Caco-2 (cell line): ENCODE data around the gene COL9A3. TPM values are rescaled to one million over a fixed set of nuclear protein-coding genes. Genes with fewer than 3 reads are reported as not detected.

Experiments
- BruUV-seq: library from RNA; stranded (reverse); fragments of 400-500 nt; replicated peaks from 2 replicates; lab custom pipeline; 2021; lab: Mats Ljungman, UMichigan
- CTCF ChIA-PET: fragments of 300-600 bp; sonication (Branson Sonifier 250); formaldehyde crosslinking; loops from one replicate; lab custom pipeline; 2022; ENCODE audit warnings: antibody characterized with exemption; lab: Charles Lee
- POLR2A ChIA-PET: fragments of 300-600 bp; sonication (Branson Sonifier 250); formaldehyde crosslinking; loops from one replicate; lab custom pipeline; 2022; ENCODE audit warnings: antibody characterized with exemption; lab: Charles Lee
- DNase-seq, 2 experiments: peaks; one replicate each; pipeline versions ENCODE4 v3.0.0 to v3.0.0-alpha.2; 2020 to 2022
- H3K27me3 ChIP-seq: replicated peaks from 2 replicates; pipeline ENCODE4 v1.6.0; 2011; ENCODE audit warnings: low read length; ENCODE audit not compliant: control insufficient read depth, insufficient read depth
- H3K36me3 ChIP-seq: 2 replicates; pipeline ENCODE4 v1.5.1; 2011; ENCODE audit warnings: low read length; ENCODE audit not compliant: control insufficient read depth, insufficient read depth
- H3K4me1 ChIP-seq: fragments of 250-450 bp; sonication (Bioruptor Pico); 2 replicates; pipeline ENCODE4 v1.5.1; 2020; ENCODE audit warnings: mild to moderate bottlenecking
- H3K4me3 ChIP-seq: 2 replicates; pipeline ENCODE4 v1.5.1; 2011; ENCODE audit warnings: low read depth, mild to moderate bottlenecking, control low read depth, low read length
- H3K9me3 ChIP-seq: fragments of 250-450 bp; sonication (Bioruptor Pico); 2 replicates; pipeline ENCODE4 v1.5.1; 2020; ENCODE audit warnings: mild to moderate bottlenecking, moderate library complexity
- H3K27ac Mint-ChIP-seq: one replicate; pipeline ENCODE4 v1.8.0; 2022; ENCODE audit warnings: mixed read lengths; ENCODE audit not compliant: unreplicated experiment
- H3K27me3 Mint-ChIP-seq: one replicate; pipeline ENCODE4 v1.8.0; 2022; ENCODE audit warnings: mixed read lengths; ENCODE audit not compliant: insufficient read depth, unreplicated experiment
- H3K36me3 Mint-ChIP-seq: one replicate; pipeline ENCODE4 v1.8.0; 2022; ENCODE audit warnings: mild to moderate bottlenecking, mixed read lengths; ENCODE audit not compliant: insufficient read depth, unreplicated experiment
- H3K4me1 Mint-ChIP-seq: one replicate; pipeline ENCODE4 v1.8.0; 2022; ENCODE audit warnings: low read depth, mixed read lengths; ENCODE audit not compliant: unreplicated experiment
- H3K4me3 Mint-ChIP-seq: one replicate; pipeline ENCODE4 v1.8.0; 2022; ENCODE audit warnings: mild to moderate bottlenecking, moderate library complexity, mixed read lengths; ENCODE audit not compliant: unreplicated experiment
- H3K9me3 Mint-ChIP-seq: one replicate; pipeline ENCODE4 v1.8.0; 2022; ENCODE audit warnings: mixed read lengths; ENCODE audit not compliant: unreplicated experiment
- intact Hi-C: fragments of 100-400 bp; cut with micrococcal nuclease; formaldehyde crosslinking; loops from one replicate; pipeline ENCODE4 v1.10.0; 2022; ENCODE audit not compliant: unreplicated experiment
- total RNA-seq: library from RNA; stranded (reverse); gene quantifications from 2 replicates; pipeline ENCODE4 v1.2.3, GENCODE V29; 2022
- TF ChIP-seq, protein P1 (sequence below), 2 experiments: fragments of 200-600 bp in 1 of 2; IDR thresholded peaks; 1 replicate in 1 of 2; 2 replicates in 1 of 2; pipeline versions ENCODE4 v1.5.1 to v1.8.0; 2011 to 2022; ENCODE audit warnings: antibody characterized with exemption in 1 of 2, control low read depth in 1 of 2, inconsistent platforms in 1 of 2, low read depth in 1 of 2, low read length in 1 of 2, mild to moderate bottlenecking in 1 of 2, moderate library complexity in 1 of 2; ENCODE audit not compliant: insufficient read depth in 1 of 2, severe bottlenecking in 1 of 2, unreplicated experiment in 1 of 2

COL9A3 gene
- total RNA-seq, 1 experiment from 2014 or later, result 6.4 TPM

DNA sequence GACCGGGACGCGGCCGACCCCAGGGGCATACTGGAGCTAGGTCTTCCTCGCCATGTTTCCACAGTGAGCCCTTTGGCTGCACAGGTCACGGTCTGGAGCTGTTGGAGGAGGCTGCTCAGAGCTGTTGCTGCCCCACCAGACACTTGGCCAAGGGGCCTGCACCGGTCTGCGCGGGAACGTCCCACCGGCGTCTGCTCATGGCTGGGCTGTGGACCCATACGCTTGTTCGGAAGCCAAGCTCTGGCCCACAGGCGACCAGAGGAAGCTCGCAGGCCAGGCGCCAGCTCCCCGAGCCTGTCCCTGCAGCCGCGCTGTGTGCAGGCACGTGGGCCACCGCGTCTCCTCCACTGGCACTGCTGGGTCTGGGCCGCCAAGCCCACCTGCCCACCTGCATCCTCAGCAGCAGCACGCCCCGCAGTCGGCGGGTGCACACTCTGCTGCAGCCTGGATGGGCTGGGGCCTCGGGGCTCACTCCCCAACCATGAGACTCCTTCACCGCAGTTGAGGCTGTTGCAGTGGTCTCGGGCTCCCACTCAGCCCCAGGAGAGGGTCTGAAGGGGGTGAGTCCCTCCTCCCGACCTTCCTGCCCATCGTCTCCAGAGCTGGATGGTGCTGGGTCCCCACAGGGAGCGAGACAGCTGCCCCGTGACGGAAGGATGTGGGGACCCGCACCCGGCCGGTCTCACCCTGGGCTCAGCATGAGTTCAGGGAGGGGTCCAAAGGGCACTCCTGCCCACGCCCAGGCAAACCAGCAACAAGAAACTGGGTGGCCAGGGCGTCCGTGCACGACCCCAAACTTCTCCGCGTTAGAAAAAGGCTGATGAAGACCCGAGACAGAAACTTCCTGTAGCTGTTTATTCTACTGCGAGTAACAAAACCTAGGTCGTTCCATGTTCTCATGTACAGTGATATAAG is 60.3 kb downstream of the COL9A3 start:
- H3K27me3 Mint-ChIP-seq, result no peaks in the 10 kb centered on the region
- H3K36me3 ChIP-seq, result 0 out of 2 replicates have a peak, but pooled peaks cover 5% of the 10 kb centered on the region
- no peaks in the 10 kb centered on the region for H3K9me3 Mint-ChIP-seq
- no peaks in the 10 kb centered on the region for H3K27me3 ChIP-seq
- H3K4me3 Mint-ChIP-seq, result no peak overlapping the region
- H3K4me1 Mint-ChIP-seq, result peaks cover 21% of the 10 kb centered on the region
- ChIA-PET POLR2A (interaction anchor here (0.6 to 1.3 kb wide), 2 partner anchors 10 to 12 kb away, joined by 3 read pairs; no protein-coding TSS in a partner anchor), CTCF (interaction anchor here (1.0 to 1.2 kb wide), 2 partner anchors 15 to 30 kb away, joined by 3 to 5 read pairs; partner anchors contain the start of gene TCFL5)
- peak overlapping the region; percentile 38 for H3K27ac Mint-ChIP-seq
- TF ChIP-seq, protein P1, sequence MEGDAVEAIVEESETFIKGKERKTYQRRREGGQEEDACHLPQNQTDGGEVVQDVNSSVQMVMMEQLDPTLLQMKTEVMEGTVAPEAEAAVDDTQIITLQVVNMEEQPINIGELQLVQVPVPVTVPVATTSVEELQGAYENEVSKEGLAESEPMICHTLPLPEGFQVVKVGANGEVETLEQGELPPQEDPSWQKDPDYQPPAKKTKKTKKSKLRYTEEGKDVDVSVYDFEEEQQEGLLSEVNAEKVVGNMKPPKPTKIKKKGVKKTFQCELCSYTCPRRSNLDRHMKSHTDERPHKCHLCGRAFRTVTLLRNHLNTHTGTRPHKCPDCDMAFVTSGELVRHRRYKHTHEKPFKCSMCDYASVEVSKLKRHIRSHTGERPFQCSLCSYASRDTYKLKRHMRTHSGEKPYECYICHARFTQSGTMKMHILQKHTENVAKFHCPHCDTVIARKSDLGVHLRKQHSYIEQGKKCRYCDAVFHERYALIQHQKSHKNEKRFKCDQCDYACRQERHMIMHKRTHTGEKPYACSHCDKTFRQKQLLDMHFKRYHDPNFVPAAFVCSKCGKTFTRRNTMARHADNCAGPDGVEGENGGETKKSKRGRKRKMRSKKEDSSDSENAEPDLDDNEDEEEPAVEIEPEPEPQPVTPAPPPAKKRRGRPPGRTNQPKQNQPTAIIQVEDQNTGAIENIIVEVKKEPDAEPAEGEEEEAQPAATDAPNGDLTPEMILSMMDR (IDR thresholded peaks at IDR 0.05; ENCODE audit: insufficient read depth in 1 of 2, low read depth in 1 of 2, low read length in 1 of 2, severe bottlenecking in 1 of 2, unreplicated experiment in 1 of 2), result no peak
- peaks cover 9% of the 10 kb centered on the region for H3K4me1 ChIP-seq
- H3K36me3 Mint-ChIP-seq, result peaks cover 49% of the 10 kb centered on the region
- H3K4me3 ChIP-seq, result no peak overlapping the region
- intact Hi-C loops, result no loop called here
- no peaks in the 10 kb centered on the region for H3K9me3 ChIP-seq
- no TSS peak for BruUV-seq
- no peak for DNase-seq

- no peak for DNase-seq
- Histone ChIP-seq H3K36me3 (0 out of 2 replicates have a peak, but pooled peaks cover 5% of the 10 kb centered on the region), H3K27me3 (no peaks in the 10 kb centered on the region), H3K9me3 (no peaks in the 10 kb centered on the region), H3K4me1 (peaks cover 9% of the 10 kb centered on the region), H3K4me3 (no peak overlapping the region)
- no peak overlapping the region for H3K4me3 Mint-ChIP-seq
- H3K27me3 Mint-ChIP-seq, result no peaks in the 10 kb centered on the region
- POLR2A ChIA-PET, result interaction anchor here (1.3 kb wide), 1 partner anchor 11 kb away, joined by 3 read pairs; no protein-coding TSS in a partner anchor
- TSS peak; percentile 14 for BruUV-seq
- intact Hi-C loops, result no loop called here
- CTCF ChIA-PET, result interaction anchor here (0.6 to 0.7 kb wide), 2 partner anchors 41 to 492 kb away, joined by 3 to 8 read pairs; no protein-coding TSS in a partner anchor
- peaks cover 21% of the 10 kb centered on the region for H3K4me1 Mint-ChIP-seq
- H3K27ac Mint-ChIP-seq, result no peak overlapping the region
- TF ChIP-seq, protein P1 (IDR thresholded peaks at IDR 0.05; ENCODE audit: insufficient read depth in 1 of 2, low read depth in 1 of 2, low read length in 1 of 2, severe bottlenecking in 1 of 2, unreplicated experiment in 1 of 2), result no peak
- peaks cover 53% of the 10 kb centered on the region for H3K36me3 Mint-ChIP-seq
- no peaks in the 10 kb centered on the region for H3K9me3 Mint-ChIP-seq
Observed at GRCh38 chr20:62878244-62879038, 61.6 kb downstream of the COL9A3 start.
